OCI-LY3 (cell line): ENCODE data around the gene DCST1.
"Not testable (repeated sequence)": the region's sequence is repeated elsewhere in the genome, so short reads cannot be mapped to it uniquely, and the experiment has no call there.

Experiments used
- H2AFZ ChIP-seq: fragments of 200-600, 300-600 bp; shearing (Covaris generic); 2 replicates; pipeline ENCODE4 v1.6.0; 2014; ENCODE audit warnings: antibody characterized with exemption, low read depth, low read length
- H3K27ac ChIP-seq: fragments of 200-600, 300-600 bp; sonication (generic); 2 replicates; pipeline ENCODE4 v1.5.1; 2014; ENCODE audit warnings: mild to moderate bottlenecking, low read length, moderate library complexity, mixed read lengths
- H3K27me3 ChIP-seq: fragments of 200-600, 300-600 bp; sonication (generic); 2 replicates; pipeline ENCODE4 v1.6.1; 2014; ENCODE audit warnings: low read depth, low read length, mixed read lengths
- H3K36me3 ChIP-seq: fragments of 200-600, 300-600 bp; sonication (generic); replicated peaks from 2 replicates; pipeline ENCODE3; 2014; ENCODE audit warnings: low read depth, low read length, mixed read lengths
- H3K4me1 ChIP-seq: fragments of 300-600, 200-600 bp; sonication (generic); 2 replicates; pipeline ENCODE4 v1.6.1; 2014; ENCODE audit warnings: low read length, mixed read lengths
- H3K4me2 ChIP-seq: fragments of 200-600, 300-600 bp; sonication (generic); 2 replicates; pipeline ENCODE4 v1.6.1; 2014; ENCODE audit warnings: low read length, mixed read lengths
- H3K4me3 ChIP-seq: fragments of 300-600, 200-600 bp; sonication (generic); 2 replicates; pipeline ENCODE4 v1.5.1; 2014; ENCODE audit warnings: antibody characterized with exemption, mild to moderate bottlenecking, low read length, moderate library complexity
- H3K79me2 ChIP-seq: fragments of 300-600, 200-600 bp; shearing (Covaris generic); 2 replicates; pipeline ENCODE4 v1.6.1; 2014; ENCODE audit warnings: mild to moderate bottlenecking, low read length, mixed read lengths
- H3K9ac ChIP-seq: fragments of 300-600, 200-600 bp; shearing (Covaris generic); 2 replicates; pipeline ENCODE4 v1.6.0; 2014; ENCODE audit warnings: mild to moderate bottlenecking, low read length, moderate library complexity
- H3K9me3 ChIP-seq: fragments of 200-600, 300-600 bp; shearing (Covaris generic); 2 replicates; pipeline ENCODE4 v1.6.1; 2014; ENCODE audit warnings: low read length, mixed read lengths; ENCODE audit not compliant: insufficient read depth
- H4K20me1 ChIP-seq: fragments of 200-600, 300-600 bp; sonication (generic); 2 replicates; pipeline ENCODE4 v1.6.1; 2016; ENCODE audit warnings: low read length, mixed read lengths; ENCODE audit not compliant: insufficient read depth
- CTCF ChIP-seq: fragments of 200-600, 300-600 bp; sonication (generic); IDR thresholded peaks from 2 replicates; pipeline ENCODE4 v1.5.1; 2014; ENCODE audit warnings: antibody characterized with exemption, low read length, low read depth
- EZH2phosphoT487 ChIP-seq: fragments of 200-600 bp; shearing (Covaris generic); IDR thresholded peaks from 2 replicates; pipeline ENCODE4 v1.6.1; 2018; ENCODE audit warnings: antibody characterized with exemption, mixed run types, low read depth

Gene DCST1

GRCh38 chr1:154994269-154994587 lies 39.4 kb upstream of the DCST1 start:
- H3K27ac ChIP-seq, result no peak overlapping the region
- peaks cover 23% of the 10 kb centered on the region for H3K4me1 ChIP-seq
- no peaks in the 10 kb centered on the region for H4K20me1 ChIP-seq

GRCh38 chr1:154994591-154994990 lies 39.0 kb upstream of the DCST1 start:
- Histone ChIP-seq H3K27me3 (no peaks in the 10 kb centered on the region), H3K27ac (no peak overlapping the region), H3K36me3 (peaks cover 5% of the 10 kb centered on the region), H3K79me2 (no peaks in the 10 kb centered on the region), H3K4me1 (peaks cover 24% of the 10 kb centered on the region), H2AFZ (no peak overlapping the region), H3K4me2 (no peak overlapping the region), H4K20me1 (no peaks in the 10 kb centered on the region), H3K4me3 (no peak overlapping the region), H3K9me3 (no peaks in the 10 kb centered on the region), H3K9ac (no peak overlapping the region)
- TF ChIP-seq EZH2phosphoT487 (no peak), CTCF (no peak)

More at GRCh38 chr1:154994269-154994587, 39.4 kb upstream of the DCST1 start:
- Histone ChIP-seq H3K9ac (no peak overlapping the region), H3K4me2 (no peak overlapping the region), H3K79me2 (no peaks in the 10 kb centered on the region), H3K27me3 (no peaks in the 10 kb centered on the region), H3K9me3 (no peaks in the 10 kb centered on the region), H2AFZ (no peak overlapping the region), H3K4me3 (no peak overlapping the region), H3K36me3 (peaks cover 8% of the 10 kb centered on the region)
- TF ChIP-seq EZH2phosphoT487 (no peak), CTCF (no peak)

- not testable (repeated sequence) for H4K20me1 ChIP-seq, H3K9ac ChIP-seq, H3K27me3 ChIP-seq, H3K79me2 ChIP-seq, H2AFZ ChIP-seq, H3K4me3 ChIP-seq, H3K36me3 ChIP-seq, H3K4me2 ChIP-seq, H3K9me3 ChIP-seq, H3K27ac ChIP-seq
- TF ChIP-seq CTCF, result peak; percentile 34
- peaks cover 28% of the 10 kb centered on the region for H3K4me1 ChIP-seq
These were observed 38.2 kb upstream of the DCST1 start for GRCh38 chr1:154995301-154995983.

- TF ChIP-seq EZH2phosphoT487, result no peak
- no peak for TF ChIP-seq CTCF
- no peak overlapping the region for H3K9ac ChIP-seq
- no peak overlapping the region for H3K27ac ChIP-seq
- H2AFZ ChIP-seq, result no peak overlapping the region
- no peak overlapping the region for H3K4me3 ChIP-seq
- no peaks in the 10 kb centered on the region for H3K79me2 ChIP-seq
- H3K36me3 ChIP-seq, result no peaks in the 10 kb centered on the region
- no peaks in the 10 kb centered on the region for H3K27me3 ChIP-seq
- H3K4me1 ChIP-seq, result peaks cover 28% of the 10 kb centered on the region
- no peaks in the 10 kb centered on the region for H3K9me3 ChIP-seq
- peak overlapping the region; percentile 13 for H3K4me2 ChIP-seq
- H4K20me1 ChIP-seq, result no peaks in the 10 kb centered on the region
These were observed 36.5 kb upstream of the DCST1 start for GRCh38 chr1:154996966-154997701.
